HepG2 (cell line): ENCODE measurements around the gene STX1B. TPM values are rescaled to one million over a fixed set of nuclear protein-coding genes. Genes with fewer than 3 reads are reported as not detected.

Experiments
- CEBPG ChIP-seq: IDR thresholded peaks from 2 replicates; pipeline ENCODE4 v1.6.1; 2016
- EHMT2 ChIP-seq: fragments of 200-600 bp; sonication (generic); IDR thresholded peaks from 2 replicates; pipeline ENCODE4 v1.7.0; 2017; ENCODE audit warnings: antibody characterized with exemption, low read depth, low read length, borderline replicate concordance
- ETV5 ChIP-seq: IDR thresholded peaks from 2 replicates; pipeline ENCODE4 v1.6.1; 2018; ENCODE audit warnings: missing biosample characterization, missing genetic modification reagents, inconsistent platforms, borderline replicate concordance
- FLYWCH1 ChIP-seq: sonication (generic); formaldehyde crosslinking; IDR thresholded peaks from 2 replicates; pipeline ENCODE4 v1.8.1; 2023; ENCODE audit warnings: mild to moderate bottlenecking, missing genetic modification reagents
- ISL2 ChIP-seq: sonication (generic); formaldehyde crosslinking; IDR thresholded peaks from 2 replicates; pipeline ENCODE4 v1.5.0; 2020; ENCODE audit warnings: missing genetic modification reagents
- JUNB ChIP-seq: sonication (generic); formaldehyde crosslinking; IDR thresholded peaks from 2 replicates; pipeline ENCODE4 v1.8.0; 2022; ENCODE audit warnings: missing genetic modification reagents, mild to moderate bottlenecking, borderline replicate concordance
- KDM2A ChIP-seq: sonication (generic); formaldehyde crosslinking; IDR thresholded peaks from 2 replicates; pipeline ENCODE4 v1.4.0; 2020; ENCODE audit warnings: low read depth, missing genetic modification reagents, borderline replicate concordance
- NFE2L1 ChIP-seq: sonication (generic); formaldehyde crosslinking; IDR thresholded peaks from 2 replicates; pipeline ENCODE4 v1.4.0; 2020; ENCODE audit warnings: missing genetic modification reagents, mild to moderate bottlenecking, borderline replicate concordance
- TCF12 ChIP-seq, 2 experiments: fragments of 450-650 bp in 1 of 2; sonication (generic) in 1 of 2; formaldehyde crosslinking in 1 of 2; IDR thresholded peaks; 2 replicates each; pipeline versions ENCODE4 v1.6.1 to v1.8.0; 2017 to 2022; ENCODE audit warnings: antibody characterized with exemption in 1 of 2, mild to moderate bottlenecking in 1 of 2, missing genetic modification reagents in 1 of 2, moderate library complexity in 1 of 2
- XBP1 ChIP-seq: sonication (generic); formaldehyde crosslinking; IDR thresholded peaks from 2 replicates; pipeline ENCODE4 v1.5.0; 2020; ENCODE audit warnings: missing genetic modification reagents
- ZNF160 ChIP-seq: sonication (generic); formaldehyde crosslinking; IDR thresholded peaks from 2 replicates; pipeline ENCODE4 v1.8.0; 2022; ENCODE audit warnings: mild to moderate bottlenecking, inconsistent platforms, missing genetic modification reagents
- ZNF180 ChIP-seq: sonication (generic); formaldehyde crosslinking; IDR thresholded peaks from 2 replicates; pipeline ENCODE4 v1.4.0; 2020; ENCODE audit warnings: low read depth, missing genetic modification reagents, borderline replicate concordance
- ZNF282 ChIP-seq: fragments of 450-650 bp; IDR thresholded peaks from 2 replicates; pipeline ENCODE4 v1.6.1; 2018; ENCODE audit not compliant: partially characterized antibody
- ZNF350 ChIP-seq: sonication (generic); formaldehyde crosslinking; IDR thresholded peaks from 2 replicates; pipeline ENCODE4 v1.4.0; 2020; ENCODE audit warnings: mild to moderate bottlenecking, low read depth, missing genetic modification reagents, borderline replicate concordance
- ZNF773 ChIP-seq: sonication (generic); formaldehyde crosslinking; IDR thresholded peaks from 2 replicates; pipeline ENCODE4 v1.4.0; 2020; ENCODE audit warnings: missing genetic modification reagents, borderline replicate concordance
- ZNF777 ChIP-seq: sonication (generic); formaldehyde crosslinking; IDR thresholded peaks from 2 replicates; pipeline ENCODE4 v1.4.0; 2020; ENCODE audit warnings: missing genetic modification reagents
- ZSCAN20 ChIP-seq: sonication (generic); formaldehyde crosslinking; IDR thresholded peaks from 2 replicates; pipeline ENCODE4 v1.4.0; 2020; ENCODE audit warnings: missing genetic modification reagents, mild to moderate bottlenecking, borderline replicate concordance
- polyA plus RNA-seq, 8 experiments: library from polyadenylated mRNA; depleted of rRNA in 3 of 8; stranded (reverse) in 7 of 8; unstranded in 1 of 8; fragments of >200 nt; fragmentation: Illumina TruSeq in 4 of 8; extraction: Trizol in 4 of 8; gene quantifications; 2 replicates each; pipeline versions ENCODE4 v1.2.1 to v1.2.3, GENCODE V29; 2011 to 2016; ENCODE audit warnings: low read depth in 4 of 8, missing spikeins in 1 of 8, mixed read lengths in 1 of 8; ENCODE audit not compliant: insufficient read depth in 1 of 8
- total RNA-seq, 5 experiments: library from RNA; depleted of rRNA; stranded (reverse); fragments of >200 nt; fragmentation: Illumina TruSeq; extraction: Trizol; gene quantifications; 2 replicates each; pipeline ENCODE4 v1.2.3, GENCODE V29; 2016; ENCODE audit warnings: low read depth in 1 of 5
- TF ChIP-seq, protein P1 (sequence below), 2 experiments: sonication (generic) in 1 of 2; formaldehyde crosslinking in 1 of 2; IDR thresholded peaks; 2 replicates each; pipeline versions ENCODE4 v1.6.1 to v1.9.0; 2014 to 2022; ENCODE audit warnings: antibody characterized with exemption in 1 of 2, borderline replicate concordance in 1 of 2, inconsistent platforms in 1 of 2, low read depth in 1 of 2, missing genetic modification reagents in 1 of 2
- TF ChIP-seq, protein P2 (sequence below): sonication (generic); formaldehyde crosslinking; IDR thresholded peaks from 2 replicates; pipeline ENCODE4 v1.4.0; 2020; ENCODE audit warnings: missing genetic modification reagents
- TF ChIP-seq, protein P3 (sequence below): sonication (generic); formaldehyde crosslinking; IDR thresholded peaks from 2 replicates; pipeline ENCODE4 v1.8.1; 2022; ENCODE audit warnings: mild to moderate bottlenecking, missing genetic modification reagents

Gene STX1B
- total and polyA plus RNA-seq, 2 of the 13 experiments (the other 11 are each of a cell fraction or from before 2014, with no cell fraction given) = 2.1 to 3.0 TPM

DNA sequence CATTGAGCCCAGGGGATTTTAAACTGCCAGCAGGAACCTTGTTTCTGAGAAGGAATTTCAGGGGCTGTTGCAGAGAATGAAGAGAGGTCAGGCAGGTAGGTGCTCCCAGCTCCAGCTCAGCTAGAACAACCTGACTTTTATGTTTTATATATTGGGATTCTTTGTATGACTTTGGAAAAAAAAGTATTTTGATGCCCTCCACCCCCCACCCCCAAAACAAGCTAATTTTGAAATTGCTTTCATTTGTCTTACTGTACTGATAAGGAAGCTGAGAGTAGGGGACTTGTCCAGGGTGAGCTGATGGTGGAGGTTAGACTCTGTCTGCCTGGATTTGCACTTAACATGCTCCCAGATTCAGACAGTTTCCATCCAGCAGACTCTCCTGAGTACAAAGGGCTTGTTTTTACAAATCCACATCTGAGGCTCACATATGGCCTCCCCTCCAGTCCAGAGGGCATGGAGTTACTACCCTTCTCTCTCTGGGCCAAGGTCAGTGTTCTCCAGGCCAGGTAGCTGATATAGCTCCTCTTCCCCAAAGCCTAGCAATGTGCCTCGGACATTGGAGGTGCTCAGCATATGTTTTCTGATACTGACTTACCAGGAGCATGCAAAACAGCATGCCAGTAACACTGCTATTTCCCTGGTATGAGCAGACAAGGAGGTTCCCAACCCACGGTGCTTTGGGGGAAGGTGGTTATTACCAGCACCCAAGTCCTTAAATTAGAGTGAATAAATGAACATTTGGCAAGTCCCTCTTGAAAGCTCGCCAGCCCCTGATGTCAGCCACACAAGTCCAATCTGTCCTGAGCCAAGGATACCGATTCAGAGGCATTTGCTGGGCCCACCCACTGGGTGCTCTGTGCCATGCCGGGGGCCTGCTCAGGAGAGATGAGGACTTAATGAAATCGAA, 11.3 kb downstream of the STX1B start (continued):
- TF ChIP-seq, protein P1, sequence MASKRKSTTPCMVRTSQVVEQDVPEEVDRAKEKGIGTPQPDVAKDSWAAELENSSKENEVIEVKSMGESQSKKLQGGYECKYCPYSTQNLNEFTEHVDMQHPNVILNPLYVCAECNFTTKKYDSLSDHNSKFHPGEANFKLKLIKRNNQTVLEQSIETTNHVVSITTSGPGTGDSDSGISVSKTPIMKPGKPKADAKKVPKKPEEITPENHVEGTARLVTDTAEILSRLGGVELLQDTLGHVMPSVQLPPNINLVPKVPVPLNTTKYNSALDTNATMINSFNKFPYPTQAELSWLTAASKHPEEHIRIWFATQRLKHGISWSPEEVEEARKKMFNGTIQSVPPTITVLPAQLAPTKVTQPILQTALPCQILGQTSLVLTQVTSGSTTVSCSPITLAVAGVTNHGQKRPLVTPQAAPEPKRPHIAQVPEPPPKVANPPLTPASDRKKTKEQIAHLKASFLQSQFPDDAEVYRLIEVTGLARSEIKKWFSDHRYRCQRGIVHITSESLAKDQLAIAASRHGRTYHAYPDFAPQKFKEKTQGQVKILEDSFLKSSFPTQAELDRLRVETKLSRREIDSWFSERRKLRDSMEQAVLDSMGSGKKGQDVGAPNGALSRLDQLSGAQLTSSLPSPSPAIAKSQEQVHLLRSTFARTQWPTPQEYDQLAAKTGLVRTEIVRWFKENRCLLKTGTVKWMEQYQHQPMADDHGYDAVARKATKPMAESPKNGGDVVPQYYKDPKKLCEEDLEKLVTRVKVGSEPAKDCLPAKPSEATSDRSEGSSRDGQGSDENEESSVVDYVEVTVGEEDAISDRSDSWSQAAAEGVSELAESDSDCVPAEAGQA (IDR thresholded peaks at IDR 0.05; ENCODE audit: low read depth) = peak; percentile 55; the same call in 1 of the 2 replicates
- TF ChIP-seq, protein P1 (CRISPR knock-in tag; IDR thresholded peaks at IDR 0.05; ENCODE audit: borderline replicate concordance) = no peak
- TF ChIP-seq ZNF350 (peak; percentile 75), JUNB (CRISPR knock-in tag) (no peak), KDM2A (CRISPR knock-in tag) (peak; percentile 35; the same call in 1 of the 2 replicates), TCF12 (IDR thresholded peaks at IDR 0.05) (no peak), TCF12 (CRISPR knock-in tag; IDR thresholded peaks at IDR 0.05) (peak; percentile 82; the same call in 1 of the 2 replicates), ZSCAN20 (CRISPR knock-in tag) (no peak), ZNF777 (CRISPR knock-in tag) (no peak), ZNF773 (no peak), CEBPG (CRISPR knock-in tag) (no peak), FLYWCH1 (CRISPR knock-in tag) (no peak), XBP1 (CRISPR knock-in tag) (no peak), ZNF160 (CRISPR knock-in tag) (no peak), NFE2L1 (CRISPR knock-in tag) (no peak), ZNF282 (no peak), EHMT2 (no peak), ZNF180 (no peak), ISL2 (no peak), ETV5 (CRISPR knock-in tag) (peak; percentile 41; the same call in 1 of the 2 replicates)
- TF ChIP-seq, protein P2, sequence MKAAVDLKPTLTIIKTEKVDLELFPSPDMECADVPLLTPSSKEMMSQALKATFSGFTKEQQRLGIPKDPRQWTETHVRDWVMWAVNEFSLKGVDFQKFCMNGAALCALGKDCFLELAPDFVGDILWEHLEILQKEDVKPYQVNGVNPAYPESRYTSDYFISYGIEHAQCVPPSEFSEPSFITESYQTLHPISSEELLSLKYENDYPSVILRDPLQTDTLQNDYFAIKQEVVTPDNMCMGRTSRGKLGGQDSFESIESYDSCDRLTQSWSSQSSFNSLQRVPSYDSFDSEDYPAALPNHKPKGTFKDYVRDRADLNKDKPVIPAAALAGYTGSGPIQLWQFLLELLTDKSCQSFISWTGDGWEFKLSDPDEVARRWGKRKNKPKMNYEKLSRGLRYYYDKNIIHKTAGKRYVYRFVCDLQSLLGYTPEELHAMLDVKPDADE (CRISPR knock-in tag) = no peak
- TF ChIP-seq, protein P3, sequence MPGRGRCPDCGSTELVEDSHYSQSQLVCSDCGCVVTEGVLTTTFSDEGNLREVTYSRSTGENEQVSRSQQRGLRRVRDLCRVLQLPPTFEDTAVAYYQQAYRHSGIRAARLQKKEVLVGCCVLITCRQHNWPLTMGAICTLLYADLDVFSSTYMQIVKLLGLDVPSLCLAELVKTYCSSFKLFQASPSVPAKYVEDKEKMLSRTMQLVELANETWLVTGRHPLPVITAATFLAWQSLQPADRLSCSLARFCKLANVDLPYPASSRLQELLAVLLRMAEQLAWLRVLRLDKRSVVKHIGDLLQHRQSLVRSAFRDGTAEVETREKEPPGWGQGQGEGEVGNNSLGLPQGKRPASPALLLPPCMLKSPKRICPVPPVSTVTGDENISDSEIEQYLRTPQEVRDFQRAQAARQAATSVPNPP (CRISPR knock-in tag) = no peak
